Stimulated activated CD4-positive, alpha-beta T cell treated with anti-CD3 and anti-CD28 coated beads, Interleukin-1b, Interleukin-23, amount 100 ng/mL, for 24 hours (primary cell): ENCODE data around the gene ATRN.

Source experiments
- DNase-seq, 4 experiments: peaks; one replicate each; pipeline ENCODE4 v3.0.0-alpha.2; 2020; ENCODE audit warnings: low read depth in 4 of 4, low spot score in 1 of 4

The ATRN gene

DNA sequence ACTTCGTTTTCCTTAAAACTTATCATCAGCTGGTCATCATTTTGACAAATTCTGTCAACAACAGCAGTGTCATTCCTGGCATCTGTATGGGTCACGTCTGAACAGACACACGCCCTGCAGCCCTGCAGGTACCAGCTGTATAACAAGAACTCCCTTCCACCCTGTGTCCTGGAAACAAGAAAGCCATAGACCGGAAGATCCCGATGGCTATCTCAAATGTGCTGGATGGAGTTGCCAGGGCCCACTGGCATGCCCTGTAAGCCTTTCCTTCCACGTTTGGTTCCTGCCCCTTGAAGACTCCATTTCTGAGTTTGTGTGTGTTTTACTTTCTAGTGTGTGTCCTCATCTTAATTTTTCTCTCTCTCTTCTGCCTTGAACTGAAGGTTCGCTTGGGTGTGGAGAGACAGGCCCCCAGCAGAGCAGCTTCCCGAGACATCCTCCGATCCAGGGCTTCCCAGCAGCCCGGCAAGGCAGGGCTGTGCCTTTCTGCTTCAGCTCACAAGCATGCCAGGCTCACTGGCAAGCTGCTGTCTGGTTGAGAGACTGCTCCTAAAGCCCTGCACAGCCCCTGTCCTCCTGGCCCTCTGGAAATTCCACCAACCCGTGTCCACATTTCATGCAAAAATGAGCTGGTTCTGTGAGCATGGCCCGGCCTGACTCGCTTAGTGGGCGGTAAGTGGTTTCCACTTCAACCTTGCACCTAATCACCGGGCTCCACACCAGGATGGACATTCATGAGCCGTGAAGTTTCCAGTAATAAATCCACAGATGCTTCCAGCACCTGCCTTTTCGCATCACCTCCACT is 183.7 kb downstream of the ATRN start:
- DNase-seq: no peak

- DNase-seq: no peak
These were observed 184.2 kb downstream of the ATRN start for GRCh38 chr20:3655131-3655405.

DNA sequence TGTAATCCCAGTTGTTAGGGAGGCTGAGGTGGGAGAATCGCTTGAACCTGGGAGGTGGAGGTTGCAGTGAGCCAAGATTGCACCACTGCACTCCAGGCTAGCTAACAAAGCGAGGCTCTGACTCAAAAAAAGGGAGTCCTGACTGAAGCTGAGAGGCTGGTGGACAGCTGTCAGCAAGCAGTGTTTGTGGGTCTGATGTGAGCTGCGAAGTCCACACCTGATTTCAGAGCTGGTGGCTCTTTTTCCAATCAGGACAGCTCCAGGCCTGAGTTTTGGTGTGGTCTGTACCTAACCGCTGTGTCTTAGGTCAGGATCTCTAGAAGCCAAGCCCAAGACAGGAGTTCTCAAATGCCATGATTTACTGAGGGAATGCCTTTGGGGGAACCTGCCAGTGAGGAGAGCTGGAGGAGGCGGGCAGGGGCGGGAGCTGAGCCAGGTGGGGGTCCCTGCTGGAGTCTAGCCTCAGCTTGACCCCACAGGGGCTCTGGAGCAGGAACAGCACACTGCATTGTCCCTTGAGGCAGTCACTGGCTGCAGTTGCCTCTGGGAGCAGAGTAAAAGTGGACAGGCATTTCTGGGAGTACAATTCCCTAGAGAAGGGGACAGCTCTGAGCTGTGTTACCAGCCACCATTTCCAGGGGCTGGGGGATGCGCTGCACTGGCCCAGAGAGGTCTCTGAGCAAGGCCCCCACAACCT is 187.3 kb downstream of the ATRN start:
- DNase-seq: no peak

GRCh38 chr20:3658716-3659491 is 188.1 kb downstream of the ATRN start:
- no peak for DNase-seq

DNA sequence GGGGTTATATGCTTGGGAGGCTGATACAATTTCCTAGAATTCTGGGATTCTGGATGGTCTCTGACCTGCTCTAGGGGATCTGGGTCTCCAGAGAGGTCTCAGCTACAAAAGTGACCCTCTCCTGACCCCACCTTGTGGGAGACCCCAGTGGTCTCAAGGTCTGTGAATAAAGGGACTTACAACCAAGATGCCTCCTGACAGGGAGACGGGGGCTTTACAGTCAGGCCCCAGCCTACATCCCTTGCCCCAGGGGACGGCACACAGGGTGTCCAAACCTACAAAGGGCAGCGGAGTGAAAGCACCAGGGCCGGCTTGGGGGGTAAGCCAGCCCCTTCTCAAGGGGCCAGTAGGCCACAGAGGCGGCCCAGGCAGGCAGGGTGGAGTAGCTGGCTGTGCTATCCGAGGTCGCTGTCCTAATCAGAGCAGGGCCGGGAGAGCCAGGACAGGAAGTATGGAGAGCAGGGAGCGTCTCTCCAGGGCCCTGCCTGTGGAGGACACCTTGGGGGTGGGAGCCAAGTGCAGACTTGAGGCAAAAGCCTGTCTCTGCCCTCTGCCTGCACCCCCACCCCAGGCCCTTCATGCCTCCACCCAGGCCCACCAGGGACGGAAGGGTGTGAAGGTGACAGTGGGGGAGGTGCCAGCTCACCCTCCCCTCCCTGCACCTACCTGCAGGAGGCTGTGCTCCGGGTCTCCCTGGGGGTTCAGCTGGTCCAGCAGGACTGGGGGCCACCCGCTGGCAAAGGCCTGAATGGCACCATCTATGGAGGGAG is 188.9 kb downstream of the ATRN start:
- DNase-seq: no peak

DNA sequence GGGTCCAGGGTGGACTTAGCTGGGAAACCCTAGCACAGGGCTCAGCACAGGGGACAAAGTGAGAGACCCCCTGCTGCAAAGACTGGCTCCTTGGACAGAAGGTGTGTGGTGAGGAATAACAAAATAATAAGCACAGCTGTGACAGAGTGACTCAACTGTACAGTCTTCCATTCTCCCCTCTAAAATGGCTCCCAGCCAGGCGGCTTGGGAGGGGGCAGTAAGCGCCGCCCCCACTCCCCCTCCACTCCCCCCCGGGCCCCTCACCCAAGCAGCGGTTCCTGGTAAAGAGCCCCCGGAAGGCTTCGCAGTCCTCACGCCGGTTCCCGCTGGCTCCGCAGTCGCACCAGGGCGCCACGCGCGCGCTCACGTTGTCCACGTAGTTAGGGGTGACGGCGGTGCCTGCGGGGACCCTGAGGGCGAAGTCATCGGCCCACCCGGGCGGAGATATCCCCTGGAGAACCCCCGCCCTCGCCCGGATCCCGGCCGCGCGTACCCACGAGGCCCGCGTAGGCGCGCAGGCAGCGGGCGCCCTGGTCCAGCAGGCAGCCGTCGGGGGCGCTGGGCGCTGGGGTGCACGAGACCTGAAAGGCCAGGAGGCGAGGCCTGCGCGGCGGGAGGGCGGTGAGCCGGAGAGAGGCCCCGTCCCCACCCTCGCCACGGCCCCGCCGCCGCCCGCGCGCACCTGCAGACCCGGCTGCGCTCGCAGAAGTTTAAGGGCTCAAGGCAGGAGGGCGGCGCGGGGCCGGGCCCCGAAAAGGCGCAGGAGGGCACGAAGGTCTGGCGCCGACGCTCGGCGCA is 189.6 kb downstream of the ATRN start:
- no peak for DNase-seq

DNA sequence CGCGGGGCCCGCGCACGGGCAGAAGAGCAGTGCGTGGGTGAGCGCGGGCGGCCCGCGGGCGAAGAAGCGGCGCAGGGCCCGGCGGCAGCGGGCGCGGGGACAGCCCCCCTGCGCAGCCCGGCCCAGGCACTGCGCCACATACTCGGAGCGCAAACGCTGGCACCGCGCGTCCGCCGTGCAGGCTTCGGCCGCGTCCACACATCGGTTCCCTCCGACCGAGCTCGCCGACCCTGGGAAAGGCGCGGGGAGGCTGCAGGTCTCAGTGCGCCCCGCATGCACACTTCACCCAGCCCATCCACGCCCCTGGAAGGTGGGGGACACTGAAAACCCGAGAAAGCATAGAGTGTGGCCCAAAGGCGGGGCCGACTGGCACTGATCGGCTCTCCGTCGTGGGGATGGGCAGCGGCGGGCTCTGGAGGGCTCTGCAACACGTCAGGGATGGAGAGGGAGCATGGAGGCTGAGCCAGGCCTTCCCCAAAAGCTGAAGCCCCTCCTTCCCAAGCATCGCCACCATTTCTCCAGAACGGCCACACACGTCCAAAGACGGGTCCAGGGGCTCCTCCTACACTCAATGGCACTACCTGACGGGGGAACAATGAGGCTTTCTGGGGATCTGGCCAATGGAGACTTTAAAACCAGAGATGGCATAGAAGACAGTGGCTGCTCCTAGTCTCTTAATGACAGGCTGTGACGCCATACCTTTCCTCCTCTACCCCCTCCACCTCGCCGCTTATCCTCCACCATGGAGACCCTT is 190.4 kb downstream of the ATRN start:
- no peak for DNase-seq

GRCh38 chr20:3661814-3662665 is 191.2 kb downstream of the ATRN start:
- DNase-seq: no peak

DNA sequence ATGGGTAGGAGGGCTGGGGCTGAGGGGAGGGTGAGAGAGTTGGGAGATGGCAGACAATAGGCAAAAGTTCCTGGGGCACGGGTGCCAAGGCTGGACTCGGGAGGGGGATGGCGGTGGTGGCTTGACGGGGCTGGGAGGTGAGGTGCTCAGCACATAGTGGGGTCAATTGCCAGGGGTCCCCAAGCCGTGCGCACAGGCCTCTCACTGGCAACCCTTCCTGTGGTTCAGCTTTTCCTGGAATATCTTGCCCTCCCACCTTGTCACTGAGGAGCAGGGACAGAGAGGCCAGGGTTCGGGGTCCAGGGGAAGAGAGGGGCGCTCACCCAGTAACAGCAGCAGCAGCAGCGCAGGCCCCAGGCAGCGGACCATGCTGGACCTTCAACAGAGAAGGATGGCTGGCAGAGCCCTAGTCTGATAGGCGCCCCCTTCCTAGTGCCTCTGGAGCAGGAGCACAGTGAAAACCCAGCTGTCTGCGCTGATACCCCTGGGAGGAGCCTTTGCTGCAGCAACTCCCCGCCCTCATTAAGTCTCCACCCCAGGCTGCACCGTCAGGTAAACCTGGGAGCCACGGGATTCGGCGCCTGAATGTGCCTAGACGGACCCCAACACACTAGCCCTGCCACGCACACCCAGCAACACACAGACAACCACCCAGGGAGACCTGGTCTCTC is 192.3 kb downstream of the ATRN start, which contains the start of gene GFRA4:
Gene GFRA4, minus strand, starts transcription at position 369 of the 671 bp plus-strand sequence. Its CDS starts 0 bp downstream, at position 369.
- DNase-seq: no peak

GRCh38 chr20:3663858-3664257 is 193.0 kb downstream of the ATRN start:
- DNase-seq: no peak

GRCh38 chr20:3667434-3668037 is 196.7 kb downstream of the ATRN start:
- DNase-seq: no peak

DNA sequence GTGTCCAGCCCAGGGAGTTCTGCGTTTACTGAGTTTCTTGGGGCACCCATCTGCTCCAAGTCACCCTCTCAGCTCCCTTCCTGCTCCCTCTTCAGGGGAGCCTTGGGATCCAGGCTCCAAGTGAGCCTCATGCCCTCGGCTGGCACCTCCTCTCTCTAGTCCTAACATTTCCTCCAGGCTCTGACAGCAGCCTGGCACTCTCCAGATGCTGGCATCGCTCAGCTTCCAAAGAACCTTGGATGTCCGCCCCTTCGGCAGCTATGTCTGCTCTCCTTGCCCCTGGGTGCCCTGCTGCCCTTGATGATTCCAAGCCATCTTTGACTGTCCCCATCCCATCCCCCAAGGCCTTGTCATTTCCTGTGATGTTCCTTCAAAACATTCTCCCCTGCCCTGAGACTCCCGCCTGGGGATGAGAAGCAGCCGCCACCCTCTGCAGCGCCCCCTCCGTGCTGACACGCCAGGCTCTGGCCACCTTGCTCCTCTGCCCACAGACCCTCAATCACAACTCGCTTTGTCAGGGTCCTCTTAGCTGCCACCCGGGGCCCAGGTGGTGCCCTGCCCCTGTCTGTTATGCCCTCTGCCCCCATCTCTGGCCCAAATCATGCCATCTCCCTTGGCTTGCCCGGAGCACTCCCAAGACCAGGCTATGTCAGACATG is 199.0 kb downstream of the ATRN start:
- no peak for DNase-seq

- no peak for DNase-seq
These were observed 199.7 kb downstream of the ATRN start for GRCh38 chr20:3670511-3670910.

- no peak for DNase-seq
These were observed 200.1 kb downstream of the ATRN start for GRCh38 chr20:3670945-3671344.

- DNase-seq: no peak
These were observed 201.2 kb downstream of the ATRN start for GRCh38 chr20:3671986-3672546.

DNA sequence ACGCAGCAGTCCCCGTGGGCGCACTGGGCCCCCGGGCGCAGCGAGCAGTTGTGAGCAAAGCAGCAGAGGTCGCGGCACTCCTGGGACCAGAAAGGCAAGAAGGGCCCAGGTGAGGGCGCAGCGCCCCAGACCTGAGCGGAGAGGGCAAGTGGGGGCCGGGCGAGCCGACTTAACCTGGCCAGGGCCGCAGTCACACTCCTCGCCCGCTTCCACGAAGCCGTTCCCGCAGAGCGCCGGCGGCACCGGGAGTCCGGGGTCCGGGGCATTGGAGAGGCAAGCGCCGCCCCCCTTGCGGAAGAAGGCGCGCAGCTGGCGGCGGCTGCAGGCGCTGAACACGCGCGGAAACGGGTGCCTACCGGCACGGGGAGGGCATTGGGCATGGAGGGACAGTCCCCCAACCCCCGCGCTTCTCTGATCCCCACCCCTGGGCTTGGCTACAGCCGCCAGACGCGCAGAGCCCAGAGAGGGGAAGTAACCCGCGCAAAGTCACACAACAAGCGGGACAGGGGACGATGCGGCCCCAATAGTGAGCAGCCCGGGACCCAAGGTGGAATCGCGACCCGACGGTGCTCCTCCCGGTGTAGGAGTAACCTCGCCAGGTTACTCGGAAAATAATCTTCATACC is 201.8 kb downstream of the ATRN start:
- DNase-seq: no peak
